Uterus (tissue), 2 donors: ENCODE results near the gene PLEKHA1.

Source experiments
- CTCF ChIP-seq, 4 experiments: fragments of 200-600 bp in 2 of 4; fragments of 450-650 bp in 2 of 4; sonication (generic) in 2 of 4; IDR thresholded peaks; one replicate each; pipeline ENCODE4 v1.5.1; 2016 to 2019; ENCODE audit warnings: antibody characterized with exemption in 4 of 4, mild to moderate bottlenecking in 2 of 4, moderate library complexity in 1 of 4
- POLR2A ChIP-seq, 2 donors: fragments of 450-650 bp; IDR thresholded peaks; one replicate each; pipeline ENCODE4 v1.6.1; 2016; ENCODE audit warnings: antibody characterized with exemption in 2 of 2, mild to moderate bottlenecking in 1 of 2, moderate library complexity in 1 of 2

- TF ChIP-seq CTCF (IDR thresholded peaks at IDR 0.05) (no peak), POLR2A (IDR thresholded peaks at IDR 0.05) (no peak)
Observed at GRCh38 chr10:122381680-122382079, 7.2 kb downstream of the PLEKHA1 start.
